ENCODE data around the gene SLC16A11.

DNA sequence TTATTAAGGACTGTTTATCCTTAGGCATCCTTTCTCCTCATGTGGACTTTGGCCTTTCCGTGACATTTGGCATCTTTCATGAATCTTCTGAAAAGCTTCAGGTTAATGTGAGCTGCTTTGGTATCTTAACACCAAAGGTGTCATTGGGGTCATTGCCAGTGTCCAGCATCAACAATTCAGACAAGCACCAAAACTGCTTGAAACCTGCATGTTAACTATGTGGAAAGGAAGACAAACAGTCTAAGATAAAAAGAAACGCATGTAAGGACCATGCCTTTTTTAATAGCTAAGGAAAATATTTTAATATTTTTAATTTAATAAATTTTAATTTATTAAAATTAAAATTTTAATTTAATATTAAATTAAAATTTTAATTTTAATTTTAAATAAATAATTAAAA lies 40.1 kb downstream of the SLC16A11 start:
- TF ChIP-seq, protein P1, sequence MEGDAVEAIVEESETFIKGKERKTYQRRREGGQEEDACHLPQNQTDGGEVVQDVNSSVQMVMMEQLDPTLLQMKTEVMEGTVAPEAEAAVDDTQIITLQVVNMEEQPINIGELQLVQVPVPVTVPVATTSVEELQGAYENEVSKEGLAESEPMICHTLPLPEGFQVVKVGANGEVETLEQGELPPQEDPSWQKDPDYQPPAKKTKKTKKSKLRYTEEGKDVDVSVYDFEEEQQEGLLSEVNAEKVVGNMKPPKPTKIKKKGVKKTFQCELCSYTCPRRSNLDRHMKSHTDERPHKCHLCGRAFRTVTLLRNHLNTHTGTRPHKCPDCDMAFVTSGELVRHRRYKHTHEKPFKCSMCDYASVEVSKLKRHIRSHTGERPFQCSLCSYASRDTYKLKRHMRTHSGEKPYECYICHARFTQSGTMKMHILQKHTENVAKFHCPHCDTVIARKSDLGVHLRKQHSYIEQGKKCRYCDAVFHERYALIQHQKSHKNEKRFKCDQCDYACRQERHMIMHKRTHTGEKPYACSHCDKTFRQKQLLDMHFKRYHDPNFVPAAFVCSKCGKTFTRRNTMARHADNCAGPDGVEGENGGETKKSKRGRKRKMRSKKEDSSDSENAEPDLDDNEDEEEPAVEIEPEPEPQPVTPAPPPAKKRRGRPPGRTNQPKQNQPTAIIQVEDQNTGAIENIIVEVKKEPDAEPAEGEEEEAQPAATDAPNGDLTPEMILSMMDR (IDR thresholded peaks at IDR 0.05): no peak
- TF ChIP-seq EZH2 (IDR thresholded peaks at IDR 0.05) (no peak), EZH2phosphoT487 (IDR thresholded peaks at IDR 0.05) (no peak)
